GM19023 (cell line): ENCODE results near the gene ACAT2.
"Not testable (repeated sequence)": the region's sequence is repeated elsewhere in the genome, so short reads cannot be mapped to it uniquely, and the experiment has no call there.

Experiments used
- ATAC-seq: cut with Tn5 transposase; IDR thresholded peaks from one replicate; pipeline ENCODE4 v1.9.1; 2021; ENCODE audit warnings: mild to moderate bottlenecking, moderate library complexity; ENCODE audit not compliant: unreplicated experiment

The ACAT2 gene

GRCh38 chr6:159761873-159762680, at the start of gene ACAT2:
ACAT2 (plus strand) TSS chr6:159762045; CDS start chr6:159762088, 43 bp downstream.
- peak; percentile 98 for ATAC-seq

DNA sequence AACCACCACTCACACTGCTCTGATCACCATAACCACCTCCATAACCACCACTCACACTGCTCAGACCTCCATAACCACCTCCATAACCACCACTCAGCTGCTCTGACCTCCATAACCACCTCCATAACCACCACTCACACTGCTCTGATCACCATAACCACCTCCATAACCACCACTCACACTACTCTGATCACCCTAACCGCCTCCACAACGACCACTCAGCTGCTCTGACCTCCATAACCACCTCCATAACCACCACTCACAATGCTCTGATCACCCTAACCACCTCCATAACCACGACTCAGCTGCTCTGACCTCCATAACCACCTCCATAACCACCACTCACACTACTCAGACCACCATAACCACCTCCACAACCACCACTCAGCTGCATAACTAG, 49.5 kb upstream of the ACAT2 start:
- ATAC-seq, result not testable (repeated sequence)

GRCh38 chr6:159713984-159714383, 47.9 kb upstream of the ACAT2 start:
- ATAC-seq, result no peak

DNA sequence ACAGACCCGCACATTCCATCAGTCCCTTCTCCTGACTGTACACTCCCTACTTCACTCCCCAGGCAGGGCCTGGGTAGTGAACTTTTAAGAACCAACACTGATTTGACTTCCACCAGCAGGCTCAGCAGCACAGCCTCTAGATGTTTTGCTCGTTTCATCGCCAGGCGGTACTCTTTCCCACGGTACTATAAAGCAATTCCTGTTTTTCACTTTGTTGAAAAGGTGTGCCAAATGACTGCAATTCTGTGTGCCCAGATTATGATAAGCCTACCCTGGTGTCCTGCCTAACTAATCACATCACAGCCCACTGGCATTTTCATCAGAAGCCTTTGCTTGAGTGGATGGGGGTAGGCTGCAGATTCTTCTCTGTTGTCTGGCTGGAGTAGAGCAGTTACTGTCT, 47.4 kb upstream of the ACAT2 start:
- no peak for ATAC-seq

DNA sequence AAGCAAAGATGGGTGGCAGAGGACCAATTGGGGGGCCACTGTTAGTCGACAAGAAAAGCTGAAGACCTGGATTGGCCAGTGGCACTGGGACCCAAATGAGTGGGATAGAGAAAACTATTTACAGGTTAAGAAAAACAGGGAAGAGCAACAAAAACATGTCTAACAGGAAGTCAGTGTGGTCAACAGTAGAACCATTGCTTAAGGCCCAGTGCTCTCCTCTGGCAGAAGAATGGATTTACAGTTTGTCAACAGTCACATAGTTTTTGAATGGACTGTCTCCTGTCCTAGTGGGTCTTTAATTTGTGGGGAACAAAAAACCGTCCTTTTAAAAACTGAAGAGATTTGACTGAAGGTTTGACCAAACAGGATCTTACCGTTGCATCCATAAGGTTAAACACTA, 46.7 kb upstream of the ACAT2 start:
- no peak for ATAC-seq

GRCh38 chr6:159715605-159716004, 46.2 kb upstream of the ACAT2 start:
- ATAC-seq, result no peak

GRCh38 chr6:159716247-159717096, 45.4 kb upstream of the ACAT2 start:
- ATAC-seq, result no peak

DNA sequence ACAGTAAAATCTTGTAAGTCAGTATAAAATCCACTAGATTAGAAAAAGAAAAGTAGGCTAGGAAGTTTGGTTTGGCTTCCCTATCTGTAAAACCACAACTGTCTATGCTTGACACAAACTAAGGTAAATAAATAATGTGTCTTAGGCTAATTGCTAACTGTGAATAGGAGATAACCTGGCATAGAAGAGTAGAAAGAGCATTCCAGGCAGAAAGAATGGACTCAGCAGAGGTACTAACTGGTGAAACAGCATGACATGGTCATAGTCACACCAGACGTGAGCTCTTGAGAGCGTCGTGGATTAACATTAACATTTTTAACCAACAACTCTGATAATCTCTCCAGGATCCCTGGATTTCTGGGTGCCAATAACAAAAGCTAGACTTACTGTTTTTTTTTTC, 43.2 kb upstream of the ACAT2 start:
- ATAC-seq, result no peak

DNA sequence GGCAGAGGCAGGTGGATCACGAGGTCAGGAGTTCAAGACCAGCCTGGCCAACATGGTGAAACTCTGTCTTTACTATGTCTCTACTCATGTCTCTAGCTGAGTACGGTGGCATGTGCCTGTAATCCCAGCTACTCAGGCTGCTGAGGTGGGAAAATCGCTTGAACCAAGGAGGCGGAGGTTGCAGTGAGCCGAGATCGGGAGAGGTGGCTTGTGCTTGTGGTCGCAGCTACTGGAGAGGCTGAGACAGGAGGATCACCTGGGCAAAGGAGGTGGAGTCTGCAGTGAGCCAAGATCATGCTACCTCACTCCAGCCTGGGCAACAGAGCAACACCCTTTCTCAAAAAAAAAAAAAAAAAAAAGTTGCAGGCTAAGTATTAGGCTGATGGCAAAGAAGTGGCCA, 42.6 kb upstream of the ACAT2 start:
- no peak for ATAC-seq

DNA sequence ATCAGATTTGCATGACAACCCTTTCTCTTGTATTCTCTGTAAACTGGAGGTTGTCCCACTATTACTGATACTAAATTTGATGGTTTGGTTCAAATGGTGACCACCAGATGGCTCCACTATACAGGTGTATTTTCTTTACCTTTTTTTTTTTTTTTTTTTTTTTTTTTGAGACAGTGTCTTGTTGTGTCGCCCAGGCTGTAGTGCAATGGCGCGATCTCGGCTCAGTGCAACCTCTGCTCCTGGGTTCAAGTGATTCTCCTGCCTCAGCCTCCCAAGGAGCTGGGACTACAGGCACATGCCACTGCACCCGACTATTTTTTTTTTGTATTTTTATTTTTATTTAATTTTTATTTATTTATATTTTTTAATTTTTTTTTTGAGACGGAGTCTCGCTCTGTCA, 41.1 kb upstream of the ACAT2 start:
- ATAC-seq, result no peak

- not testable (repeated sequence) for ATAC-seq
Measured at GRCh38 chr6:159721981-159722380, 39.9 kb upstream of the ACAT2 start.

DNA sequence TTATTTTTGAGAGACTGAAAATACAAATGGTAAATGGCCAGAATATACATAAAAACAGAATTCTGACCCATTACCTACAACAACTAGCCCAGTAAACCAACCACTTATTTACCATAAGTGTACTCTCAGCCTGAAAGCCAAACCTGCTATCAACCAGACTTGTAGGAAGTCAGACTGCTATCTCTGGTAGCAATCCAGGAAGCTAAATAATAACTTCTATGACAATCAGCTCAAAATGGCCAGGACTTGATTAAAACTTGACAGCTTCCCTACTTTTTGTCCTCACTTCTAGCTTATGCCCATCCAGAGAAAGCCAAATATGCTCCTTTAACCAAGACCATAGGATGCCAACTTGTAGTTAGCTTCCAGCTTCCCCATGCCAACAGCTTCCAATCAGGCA, 39.2 kb upstream of the ACAT2 start:
- no peak for ATAC-seq

DNA sequence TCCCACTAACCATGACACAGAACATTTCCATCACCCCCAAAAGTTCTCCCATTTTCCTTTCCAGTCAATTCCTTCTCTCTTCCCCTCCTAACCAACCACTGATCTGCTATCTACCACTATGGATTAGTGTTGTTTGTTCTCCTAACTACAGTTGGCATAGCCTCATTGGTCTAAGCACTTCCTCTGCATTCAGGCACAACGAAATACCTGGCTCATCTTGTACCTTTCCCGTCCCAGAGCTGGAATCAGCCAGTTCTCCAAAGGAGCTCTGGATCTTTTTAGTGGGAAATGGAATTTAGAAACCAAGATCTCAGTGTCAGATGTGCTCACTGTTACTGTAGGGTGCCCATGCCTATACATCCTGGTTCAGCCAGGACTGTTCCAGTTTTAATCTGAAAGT, 38.6 kb upstream of the ACAT2 start:
- ATAC-seq, result no peak

DNA sequence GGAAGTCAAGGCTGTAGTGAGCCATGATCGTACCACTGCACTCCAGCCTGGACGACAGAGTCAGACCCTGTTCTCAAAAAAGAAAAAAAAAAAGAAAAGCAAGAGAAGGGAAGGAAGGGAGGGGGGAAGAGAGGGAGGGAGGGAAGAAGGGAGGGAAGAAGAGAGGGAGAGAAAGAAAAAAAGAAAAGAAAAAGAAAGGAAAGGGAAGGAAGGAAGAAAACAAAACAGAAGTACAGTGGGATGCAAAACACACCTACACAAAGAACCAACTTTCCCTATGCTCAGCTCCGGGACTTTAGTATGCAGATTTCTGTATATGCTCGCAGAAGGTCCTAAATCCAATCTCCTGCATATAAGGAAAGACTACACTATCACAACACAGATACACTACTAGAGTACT, 37.1 kb upstream of the ACAT2 start:
- no peak for ATAC-seq

DNA sequence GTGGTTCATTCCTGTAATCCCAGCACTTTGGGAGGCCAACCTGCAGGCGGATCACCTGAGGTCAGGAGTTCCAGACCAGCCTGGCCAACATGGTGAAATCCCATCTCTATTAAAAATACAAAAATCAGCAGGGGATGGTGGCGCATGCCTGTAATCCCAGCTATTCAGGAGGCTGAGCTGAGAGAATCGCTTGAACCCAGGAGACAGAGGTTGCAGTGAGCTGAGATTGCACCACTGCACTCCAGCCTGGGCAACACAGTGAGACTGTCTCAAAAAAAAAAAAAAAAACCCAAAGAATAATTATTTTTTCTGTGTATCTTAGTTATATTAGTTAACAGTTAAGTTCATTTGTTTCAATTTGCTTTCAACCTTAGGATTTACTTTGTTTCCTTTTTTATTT, 36.6 kb upstream of the ACAT2 start:
- ATAC-seq, result not testable (repeated sequence)

DNA sequence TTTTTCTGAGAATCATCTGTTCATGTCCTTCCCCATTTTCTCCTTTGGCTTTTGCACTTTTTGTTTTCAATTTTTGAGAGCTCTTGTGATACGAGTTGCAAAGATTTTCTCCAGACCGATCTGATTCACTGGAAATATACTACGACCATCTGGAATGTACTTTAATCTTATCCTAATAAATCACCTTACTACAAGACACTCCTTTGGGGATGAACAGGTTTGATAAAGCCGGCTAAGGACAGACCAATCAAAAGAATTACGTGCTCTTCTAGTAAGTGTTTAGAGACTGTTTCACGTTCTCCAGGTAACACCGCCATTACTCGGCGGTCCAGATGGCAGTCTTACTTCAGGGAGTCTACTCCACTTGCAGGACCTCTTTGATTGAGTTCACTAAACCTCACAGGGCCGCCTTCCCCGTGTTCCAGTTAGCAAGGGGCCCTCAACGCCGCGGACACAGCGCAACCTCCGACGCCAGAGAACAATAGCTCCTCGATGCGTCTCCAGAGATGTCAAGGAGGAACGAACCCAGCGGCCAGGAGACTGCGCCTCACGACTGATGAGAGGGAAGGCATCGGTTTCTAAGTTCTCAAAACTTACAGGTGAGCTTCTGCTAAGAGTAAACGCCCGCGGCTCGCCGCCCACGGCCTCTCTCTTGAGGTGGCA, 35.5 kb upstream of the ACAT2 start:
- peak; percentile 19 for ATAC-seq

GRCh38 chr6:159726918-159727716, 34.7 kb upstream of the ACAT2 start, which contains the start of gene WTAP:
WTAP (plus strand) TSS chr6:159727506; CDS start chr6:159736266, 8,760 bp downstream.
- ATAC-seq, result peak; percentile 74

GRCh38 chr6:159727717-159728445, 34.0 kb upstream of the ACAT2 start:
- ATAC-seq, result peak; percentile 36

DNA sequence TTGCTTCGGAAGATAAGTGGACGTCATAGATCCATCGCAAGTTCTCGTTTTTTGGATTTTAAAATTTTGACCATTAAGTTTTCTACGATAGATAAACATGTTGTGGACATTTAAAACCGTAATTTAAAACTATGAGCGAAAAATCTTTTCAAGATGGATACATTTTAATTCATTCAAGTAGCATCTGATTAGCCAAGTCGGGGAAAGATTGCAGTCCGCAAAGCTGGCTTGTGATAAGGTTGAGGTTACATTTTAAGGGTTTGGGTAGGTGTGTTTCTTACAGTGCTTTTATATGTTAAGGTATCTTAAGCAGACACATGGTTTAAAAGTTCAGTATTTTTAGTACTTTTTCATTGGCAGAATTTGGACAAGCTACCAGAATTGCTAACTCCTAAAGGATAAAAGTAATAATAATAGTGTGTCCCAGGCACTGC, 33.3 kb upstream of the ACAT2 start:
- no peak for ATAC-seq
